Measurements from ENCODE around the gene RAD21L1.

The RAD21L1 gene

GRCh38 chr20:1252416-1252815 is 26.6 kb downstream of the RAD21L1 start:
- peaks cover 6% of the 10 kb centered on the region; the same call in 1 of the 2 replicates for H3K9me3 ChIP-seq (ENCODE audit: insufficient read depth, low read length)
- no peaks in the 10 kb centered on the region for H3K36me3 ChIP-seq (ENCODE audit: insufficient read depth, insufficient read length, low read length)
- H3K4me1 ChIP-seq (ENCODE audit: insufficient read depth, insufficient read length): no peaks in the 10 kb centered on the region
- DNase-seq (ENCODE audit: low read depth, low spot score): no peak
- H3K4me3 ChIP-seq (ENCODE audit: insufficient read length, low read depth): no peak overlapping the region
- no peak overlapping the region for H3K9ac ChIP-seq (ENCODE audit: insufficient read length, low read depth)
- TF ChIP-seq ZNF274 (IDR thresholded peaks at IDR 0.05; ENCODE audit: low read depth, low read length): no peak
- no peak for TF ChIP-seq YY1 (IDR thresholded peaks at IDR 0.05; ENCODE audit: insufficient read depth, insufficient read length)
- no peak for TF ChIP-seq SUZ12 (IDR thresholded peaks at IDR 0.05; ENCODE audit: extremely low read depth, insufficient read depth, insufficient read length)
- H3K27me3 ChIP-seq (ENCODE audit: insufficient read depth, insufficient read length): peaks cover 4% of the 10 kb centered on the region

DNA sequence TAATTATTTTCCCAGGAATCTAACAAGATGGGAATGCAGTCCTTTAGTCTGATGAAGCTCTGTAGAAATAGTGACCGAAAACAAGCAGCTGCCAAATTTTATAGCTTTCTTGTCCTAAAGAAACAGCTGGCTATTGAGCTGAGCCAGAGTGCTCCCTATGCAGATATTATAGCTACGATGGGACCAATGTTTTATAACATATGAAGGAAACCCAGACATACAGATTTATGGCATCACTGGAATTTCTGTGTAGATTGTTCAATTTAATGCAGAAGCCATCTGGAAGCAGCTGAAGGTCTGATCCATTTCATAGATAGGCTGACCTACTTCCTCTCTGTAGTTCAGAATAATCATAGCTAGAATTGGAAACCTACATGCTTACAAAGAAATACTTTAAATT is 28.4 kb downstream of the RAD21L1 start:
- Histone ChIP-seq H3K27me3 (ENCODE audit: insufficient read depth, insufficient read length) (peaks cover 15% of the 10 kb centered on the region), H3K4me3 (ENCODE audit: insufficient read length, low read depth) (no peak overlapping the region), H3K36me3 (ENCODE audit: insufficient read depth, insufficient read length, low read length) (no peaks in the 10 kb centered on the region), H3K4me1 (ENCODE audit: insufficient read depth, insufficient read length) (no peaks in the 10 kb centered on the region), H3K9ac (ENCODE audit: insufficient read length, low read depth) (no peak overlapping the region), H3K9me3 (ENCODE audit: insufficient read depth, low read length) (peaks cover 6% of the 10 kb centered on the region; the same call in 1 of the 2 replicates)
- DNase-seq (ENCODE audit: low read depth, low spot score): no peak
- TF ChIP-seq SUZ12 (IDR thresholded peaks at IDR 0.05; ENCODE audit: extremely low read depth, insufficient read depth, insufficient read length) (no peak), YY1 (IDR thresholded peaks at IDR 0.05; ENCODE audit: insufficient read depth, insufficient read length) (no peak), ZNF274 (IDR thresholded peaks at IDR 0.05; ENCODE audit: low read depth, low read length) (no peak)

GRCh38 chr20:1255675-1256074 is 29.8 kb downstream of the RAD21L1 start:
- peaks cover 19% of the 10 kb centered on the region for H3K27me3 ChIP-seq (ENCODE audit: insufficient read depth, insufficient read length)
- no peak overlapping the region for H3K4me3 ChIP-seq (ENCODE audit: insufficient read length, low read depth)
- H3K4me1 ChIP-seq (ENCODE audit: insufficient read depth, insufficient read length): no peaks in the 10 kb centered on the region
- no peak overlapping the region for H3K9ac ChIP-seq (ENCODE audit: insufficient read length, low read depth)
- no peak for DNase-seq (ENCODE audit: low read depth, low spot score)
- H3K36me3 ChIP-seq (ENCODE audit: insufficient read depth, insufficient read length, low read length): no peaks in the 10 kb centered on the region
- TF ChIP-seq ZNF274 (IDR thresholded peaks at IDR 0.05; ENCODE audit: low read depth, low read length) (no peak), SUZ12 (IDR thresholded peaks at IDR 0.05; ENCODE audit: extremely low read depth, insufficient read depth, insufficient read length) (no peak), YY1 (IDR thresholded peaks at IDR 0.05; ENCODE audit: insufficient read depth, insufficient read length) (no peak)
- peaks cover 6% of the 10 kb centered on the region; the same call in 1 of the 2 replicates for H3K9me3 ChIP-seq (ENCODE audit: insufficient read depth, low read length)

GRCh38 chr20:1263853-1264252 is 38.0 kb downstream of the RAD21L1 start:
- Histone ChIP-seq H3K9me3 (ENCODE audit: insufficient read depth, low read length) (0 out of 2 replicates have a peak, but pooled peaks cover 5% of the 10 kb centered on the region), H3K27me3 (ENCODE audit: insufficient read depth, insufficient read length) (peaks cover 8% of the 10 kb centered on the region), H3K4me3 (ENCODE audit: insufficient read length, low read depth) (no peak overlapping the region), H3K4me1 (ENCODE audit: insufficient read depth, insufficient read length) (peaks cover 3% of the 10 kb centered on the region), H3K36me3 (ENCODE audit: insufficient read depth, insufficient read length, low read length) (no peaks in the 10 kb centered on the region), H3K9ac (ENCODE audit: insufficient read length, low read depth) (no peak overlapping the region)
- TF ChIP-seq SUZ12 (IDR thresholded peaks at IDR 0.05; ENCODE audit: extremely low read depth, insufficient read depth, insufficient read length) (no peak), YY1 (IDR thresholded peaks at IDR 0.05; ENCODE audit: insufficient read depth, insufficient read length) (no peak), ZNF274 (IDR thresholded peaks at IDR 0.05; ENCODE audit: low read depth, low read length) (no peak)
- no peak for DNase-seq (ENCODE audit: low read depth, low spot score)

GRCh38 chr20:1264727-1265126 is 38.9 kb downstream of the RAD21L1 start:
- H3K9ac ChIP-seq (ENCODE audit: insufficient read length, low read depth): no peak overlapping the region
- no peak for TF ChIP-seq YY1 (IDR thresholded peaks at IDR 0.05; ENCODE audit: insufficient read depth, insufficient read length)
- H3K4me1 ChIP-seq (ENCODE audit: insufficient read depth, insufficient read length): peaks cover 3% of the 10 kb centered on the region
- H3K36me3 ChIP-seq (ENCODE audit: insufficient read depth, insufficient read length, low read length): peaks cover 2% of the 10 kb centered on the region
- no peak overlapping the region for H3K4me3 ChIP-seq (ENCODE audit: insufficient read length, low read depth)
- 0 out of 2 replicates have a peak, but pooled peaks cover 5% of the 10 kb centered on the region for H3K9me3 ChIP-seq (ENCODE audit: insufficient read depth, low read length)
- no peak for DNase-seq (ENCODE audit: low read depth, low spot score)
- peaks cover 8% of the 10 kb centered on the region for H3K27me3 ChIP-seq (ENCODE audit: insufficient read depth, insufficient read length)

- no peak for DNase-seq (ENCODE audit: low read depth, low spot score)
- no peak overlapping the region for H3K9ac ChIP-seq (ENCODE audit: insufficient read length, low read depth)
- peak overlapping the region; percentile 62 for H3K4me3 ChIP-seq (ENCODE audit: insufficient read length, low read depth)
- H3K36me3 ChIP-seq (ENCODE audit: insufficient read depth, insufficient read length, low read length): peaks cover 2% of the 10 kb centered on the region
- TF ChIP-seq ZNF274 (IDR thresholded peaks at IDR 0.05; ENCODE audit: low read depth, low read length): no peak
- no peak for TF ChIP-seq YY1 (IDR thresholded peaks at IDR 0.05; ENCODE audit: insufficient read depth, insufficient read length)
- no peak for TF ChIP-seq SUZ12 (IDR thresholded peaks at IDR 0.05; ENCODE audit: extremely low read depth, insufficient read depth, insufficient read length)
- H3K27me3 ChIP-seq (ENCODE audit: insufficient read depth, insufficient read length): peaks cover 6% of the 10 kb centered on the region
- 0 out of 2 replicates have a peak, but pooled peaks cover 5% of the 10 kb centered on the region for H3K9me3 ChIP-seq (ENCODE audit: insufficient read depth, low read length)
- H3K4me1 ChIP-seq (ENCODE audit: insufficient read depth, insufficient read length): peaks cover 3% of the 10 kb centered on the region
Observed at GRCh38 chr20:1265226-1265915, 39.5 kb downstream of the RAD21L1 start.

GRCh38 chr20:1265916-1266166 is 40.0 kb downstream of the RAD21L1 start:
- Histone ChIP-seq H3K9ac (ENCODE audit: insufficient read length, low read depth) (peak overlapping the region; percentile 8), H3K4me3 (ENCODE audit: insufficient read length, low read depth) (peak overlapping the region; percentile 62), H3K9me3 (ENCODE audit: insufficient read depth, low read length) (0 out of 2 replicates have a peak, but pooled peaks cover 5% of the 10 kb centered on the region), H3K27me3 (ENCODE audit: insufficient read depth, insufficient read length) (peaks cover 2% of the 10 kb centered on the region), H3K4me1 (ENCODE audit: insufficient read depth, insufficient read length) (peaks cover 3% of the 10 kb centered on the region), H3K36me3 (ENCODE audit: insufficient read depth, insufficient read length, low read length) (peaks cover 3% of the 10 kb centered on the region)
- DNase-seq (ENCODE audit: low read depth, low spot score): no peak
- no peak for TF ChIP-seq SUZ12 (IDR thresholded peaks at IDR 0.05; ENCODE audit: extremely low read depth, insufficient read depth, insufficient read length)
- TF ChIP-seq ZNF274 (IDR thresholded peaks at IDR 0.05; ENCODE audit: low read depth, low read length): no peak
- TF ChIP-seq YY1 (IDR thresholded peaks at IDR 0.05; ENCODE audit: insufficient read depth, insufficient read length): no peak

Data from NT2/D1 (cell line).